Hepatocyte (in vitro differentiated cells): Measurements from ENCODE around the gene ZC3H12D. TPM values are rescaled to one million over a fixed set of nuclear protein-coding genes. Genes with fewer than 3 reads are reported as not detected.

Experiments used
- DNase-seq: peaks from one replicate; pipeline ENCODE4 v3.0.0-alpha.2; 2016; ENCODE audit warnings: low spot score
- H2AFZ ChIP-seq: fragments of 200-600 bp; sonication (generic); 2 replicates; pipeline ENCODE4 v1.6.0; 2016; ENCODE audit warnings: antibody characterized with exemption, mild to moderate bottlenecking
- H3K27ac ChIP-seq: fragments of 200-600 bp; sonication (generic); 2 replicates; pipeline ENCODE4 v1.5.1; 2016; ENCODE audit warnings: mild to moderate bottlenecking
- H3K27me3 ChIP-seq: fragments of 200-600 bp; sonication (generic); 2 replicates; pipeline ENCODE4 v1.6.1; 2016
- H3K36me3 ChIP-seq: fragments of 200-600 bp; sonication (generic); replicated peaks from 2 replicates; pipeline ENCODE4 v1.5.1; 2016; ENCODE audit warnings: low read depth; ENCODE audit not compliant: insufficient read depth
- H3K4me1 ChIP-seq: fragments of 200-600 bp; sonication (generic); 2 replicates; pipeline ENCODE4 v1.5.1; 2016; ENCODE audit warnings: mild to moderate bottlenecking, moderate library complexity; ENCODE audit not compliant: insufficient read depth
- H3K4me2 ChIP-seq: fragments of 200-600 bp; sonication (generic); 2 replicates; pipeline ENCODE4 v1.6.0; 2016
- H3K4me3 ChIP-seq: fragments of 200-600 bp; sonication (generic); 2 replicates; pipeline ENCODE4 v1.5.1; 2016; ENCODE audit warnings: mild to moderate bottlenecking
- H3K79me2 ChIP-seq: fragments of 200-600 bp; sonication (generic); 2 replicates; pipeline ENCODE4 v1.6.0; 2017; ENCODE audit warnings: mild to moderate bottlenecking
- H3K9me2 ChIP-seq: fragments of 200-600 bp; sonication (generic); replicated peaks from 2 replicates; pipeline ENCODE4 v1.6.0; 2017; ENCODE audit warnings: mild to moderate bottlenecking; ENCODE audit not compliant: insufficient read depth
- H3K9me3 ChIP-seq: fragments of 200-600 bp; sonication (generic); 2 replicates; pipeline ENCODE4 v1.5.1; 2016; ENCODE audit warnings: low read depth, mild to moderate bottlenecking
- H4K20me1 ChIP-seq: fragments of 200-600 bp; sonication (generic); 2 replicates; pipeline ENCODE4 v1.6.0; 2016; ENCODE audit warnings: mild to moderate bottlenecking; ENCODE audit not compliant: insufficient read depth, poor library complexity, severe bottlenecking
- CTCF ChIP-seq: fragments of 200-600 bp; sonication (generic); IDR thresholded peaks from 2 replicates; pipeline ENCODE4 v1.5.1; 2016; ENCODE audit warnings: antibody characterized with exemption, mild to moderate bottlenecking; ENCODE audit not compliant: poor library complexity
- EZH2 ChIP-seq: fragments of 200-600 bp; sonication (generic); IDR thresholded peaks from 2 replicates; pipeline ENCODE4 v1.6.1; 2016; ENCODE audit warnings: antibody characterized with exemption, mild to moderate bottlenecking, borderline replicate concordance
- EZH2phosphoT487 ChIP-seq: fragments of 200-600 bp; sonication (generic); IDR thresholded peaks from one replicate; pipeline ENCODE4 v1.6.1; 2018; ENCODE audit warnings: antibody characterized with exemption, mild to moderate bottlenecking, low read depth, moderate library complexity; ENCODE audit not compliant: unreplicated experiment, severe bottlenecking
- WGBS: methylation state at CpG from one replicate; pipeline ENCODE4 v1.1.6; 2016; ENCODE audit warnings: low lambda C conversion rate; ENCODE audit errors: missing lambda C conversion rate; 5-methylcytosine and 5-hydroxymethylcytosine counted together
- polyA plus RNA-seq: library from polyadenylated mRNA; unstranded; fragments of >200 nt; fragmentation: Nextera tagmentation; extraction: Ambion mirVana; gene quantifications from 2 replicates; pipeline ENCODE4 v1.2.1, GENCODE V29; 2016
- total RNA-seq: library from RNA; depleted of rRNA; stranded (reverse); fragments of >200 nt; gene quantifications from 2 replicates; pipeline ENCODE4 v1.2.3, GENCODE V29; 2014

ZC3H12D gene
- total RNA-seq (0.50 and 1.7 TPM in 2 replicates), polyA plus RNA-seq (0.06 and 0.44 TPM in 2 replicates)

- Histone ChIP-seq H4K20me1 (no peaks in the 10 kb centered on the region), H3K36me3 (no peaks in the 10 kb centered on the region), H3K9me2 (no peaks in the 10 kb centered on the region), H3K4me3 (no peak within 1 kb of the TSS), H2AFZ (no peak within 1 kb of the TSS), H3K79me2 (no peaks in the 10 kb centered on the region), H3K27ac (peak within 1 kb of the TSS; percentile 81), H3K9me3 (no peaks in the 10 kb centered on the region), H3K27me3 (no peaks in the 10 kb centered on the region), H3K4me1 (peaks cover 6% of the 10 kb centered on the region), H3K4me2 (peak within 1 kb of the TSS; percentile 63)
- WGBS: 69% methylated on average over 22 of the region's 22 CpGs
- no peak for TF ChIP-seq EZH2
- TF ChIP-seq EZH2phosphoT487: no peak
- TF ChIP-seq CTCF: no peak
- peak; percentile 79 for DNase-seq
Measured at GRCh38 chr6:149484733-149485700, at the start of gene ZC3H12D. Gene ZC3H12D, minus strand, starts transcription at chr6:149485014. Its CDS starts 10,471 bp downstream, at chr6:149474543.

GRCh38 chr6:149529650-149530049 is 44.8 kb upstream of the ZC3H12D start:
- no peak overlapping the region for H3K4me3 ChIP-seq
- H4K20me1 ChIP-seq: no peaks in the 10 kb centered on the region
- 95% methylated on average over 5 of the region's 5 CpGs for whole genome bisulfite sequencing
- H3K27me3 ChIP-seq: no peaks in the 10 kb centered on the region
- no peak overlapping the region for H3K4me2 ChIP-seq
- no peaks in the 10 kb centered on the region for H3K9me2 ChIP-seq
- H3K36me3 ChIP-seq: peaks cover 4% of the 10 kb centered on the region
- no peaks in the 10 kb centered on the region for H3K9me3 ChIP-seq
- peaks cover 3% of the 10 kb centered on the region for H3K79me2 ChIP-seq
- H3K27ac ChIP-seq: no peak overlapping the region
- H2AFZ ChIP-seq: no peak overlapping the region
- no peak for TF ChIP-seq EZH2
- TF ChIP-seq EZH2phosphoT487: no peak
- no peak for TF ChIP-seq CTCF
- DNase-seq: no peak
- H3K4me1 ChIP-seq: no peaks in the 10 kb centered on the region

- no peak for TF ChIP-seq EZH2
- no peak for TF ChIP-seq EZH2phosphoT487
- no peak for TF ChIP-seq CTCF
- H3K9me2 ChIP-seq: no peaks in the 10 kb centered on the region
- H3K36me3 ChIP-seq: no peaks in the 10 kb centered on the region
- H3K9me3 ChIP-seq: no peaks in the 10 kb centered on the region
- H3K4me2 ChIP-seq: no peak overlapping the region
- H3K79me2 ChIP-seq: no peaks in the 10 kb centered on the region
- H4K20me1 ChIP-seq: no peaks in the 10 kb centered on the region
- no peak overlapping the region for H3K27ac ChIP-seq
- H3K4me1 ChIP-seq: no peaks in the 10 kb centered on the region
- whole genome bisulfite sequencing: 96% methylated on average over 1 of the region's 1 CpG
- DNase-seq: no peak
- no peak overlapping the region for H3K4me3 ChIP-seq
- H3K27me3 ChIP-seq: no peaks in the 10 kb centered on the region
- H2AFZ ChIP-seq: no peak overlapping the region
Measured at GRCh38 chr6:149515494-149515893, 30.7 kb upstream of the ZC3H12D start.
